D721Med (cell line): ENCODE data around the gene NRN1L.

Experiments used
- DNase-seq: peaks from one replicate; pipeline ENCODE4 v3.0.0; 2011; ENCODE audit warnings: low spot score; ENCODE audit not compliant: insufficient read length
- FAIRE-seq: peaks from 2 replicates; lab custom pipeline; 2011; peaks lifted over from hg19 to GRCh38; lab: Jason Lieb, UNC
- TF ChIP-seq, protein P1 (sequence below): IDR thresholded peaks from 2 replicates; pipeline ENCODE4 v1.5.1; 2012; ENCODE audit warnings: mild to moderate bottlenecking, control low read depth; ENCODE audit not compliant: insufficient read depth; ENCODE audit errors: missing control alignments

The NRN1L gene

DNA sequence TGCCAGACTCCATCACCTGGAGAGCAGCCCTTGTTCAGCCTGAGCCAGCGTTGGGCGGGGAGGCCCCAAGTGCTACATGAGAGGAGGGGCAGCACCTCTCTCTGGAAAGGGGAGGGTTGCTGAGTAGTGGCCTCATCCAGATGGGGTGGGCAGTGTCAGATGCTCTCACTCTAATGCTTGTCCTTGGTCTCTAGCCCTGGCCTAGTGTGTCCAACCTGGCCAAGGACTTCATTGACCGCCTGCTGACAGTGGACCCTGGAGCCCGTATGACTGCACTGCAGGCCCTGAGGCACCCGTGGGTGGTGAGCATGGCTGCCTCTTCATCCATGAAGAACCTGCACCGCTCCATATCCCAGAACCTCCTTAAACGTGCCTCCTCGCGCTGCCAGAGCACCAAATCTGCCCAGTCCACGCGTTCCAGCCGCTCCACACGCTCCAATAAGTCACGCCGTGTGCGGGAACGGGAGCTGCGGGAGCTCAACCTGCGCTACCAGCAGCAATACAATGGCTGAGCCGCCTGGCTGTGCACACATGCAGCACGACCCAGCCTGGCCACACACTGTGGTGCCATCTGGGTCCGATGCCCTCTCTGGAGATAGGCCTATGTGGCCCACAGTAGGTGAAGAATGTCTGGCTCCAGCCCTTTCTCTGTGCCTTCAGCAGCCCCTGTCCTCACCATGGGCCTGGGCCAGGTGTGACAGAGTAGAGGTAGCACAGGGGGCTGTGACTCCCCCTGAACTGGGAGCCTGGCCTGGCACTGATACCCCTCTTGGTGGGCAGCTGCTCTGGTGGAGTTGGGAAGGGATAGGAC lies 42.7 kb downstream of the NRN1L start:
- FAIRE-seq (no peak), DNase-seq (no peak)
- TF ChIP-seq, protein P1, sequence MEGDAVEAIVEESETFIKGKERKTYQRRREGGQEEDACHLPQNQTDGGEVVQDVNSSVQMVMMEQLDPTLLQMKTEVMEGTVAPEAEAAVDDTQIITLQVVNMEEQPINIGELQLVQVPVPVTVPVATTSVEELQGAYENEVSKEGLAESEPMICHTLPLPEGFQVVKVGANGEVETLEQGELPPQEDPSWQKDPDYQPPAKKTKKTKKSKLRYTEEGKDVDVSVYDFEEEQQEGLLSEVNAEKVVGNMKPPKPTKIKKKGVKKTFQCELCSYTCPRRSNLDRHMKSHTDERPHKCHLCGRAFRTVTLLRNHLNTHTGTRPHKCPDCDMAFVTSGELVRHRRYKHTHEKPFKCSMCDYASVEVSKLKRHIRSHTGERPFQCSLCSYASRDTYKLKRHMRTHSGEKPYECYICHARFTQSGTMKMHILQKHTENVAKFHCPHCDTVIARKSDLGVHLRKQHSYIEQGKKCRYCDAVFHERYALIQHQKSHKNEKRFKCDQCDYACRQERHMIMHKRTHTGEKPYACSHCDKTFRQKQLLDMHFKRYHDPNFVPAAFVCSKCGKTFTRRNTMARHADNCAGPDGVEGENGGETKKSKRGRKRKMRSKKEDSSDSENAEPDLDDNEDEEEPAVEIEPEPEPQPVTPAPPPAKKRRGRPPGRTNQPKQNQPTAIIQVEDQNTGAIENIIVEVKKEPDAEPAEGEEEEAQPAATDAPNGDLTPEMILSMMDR, result no peak

DNA sequence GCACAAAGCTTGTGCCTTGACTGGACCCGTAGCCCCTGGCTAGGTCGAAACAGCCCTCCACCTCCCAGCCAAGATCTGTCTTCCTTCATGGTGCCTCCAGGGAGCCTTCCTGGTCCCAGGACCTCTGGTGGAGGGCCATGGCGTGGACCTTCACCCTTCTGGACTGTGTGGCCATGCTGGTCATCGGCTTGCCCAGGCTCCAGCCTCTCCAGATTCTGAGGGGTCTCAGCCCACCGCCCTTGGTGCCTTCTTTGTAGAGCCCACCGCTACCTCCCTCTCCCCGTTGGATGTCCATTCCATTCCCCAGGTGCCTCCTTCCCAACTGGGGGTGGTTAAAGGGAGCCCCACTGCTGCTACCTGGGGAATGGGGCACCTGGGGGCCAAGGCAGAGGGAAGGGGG lies 43.5 kb downstream of the NRN1L start:
- FAIRE-seq (no peak), DNase-seq (no peak)
- TF ChIP-seq, protein P1, result no peak

DNA sequence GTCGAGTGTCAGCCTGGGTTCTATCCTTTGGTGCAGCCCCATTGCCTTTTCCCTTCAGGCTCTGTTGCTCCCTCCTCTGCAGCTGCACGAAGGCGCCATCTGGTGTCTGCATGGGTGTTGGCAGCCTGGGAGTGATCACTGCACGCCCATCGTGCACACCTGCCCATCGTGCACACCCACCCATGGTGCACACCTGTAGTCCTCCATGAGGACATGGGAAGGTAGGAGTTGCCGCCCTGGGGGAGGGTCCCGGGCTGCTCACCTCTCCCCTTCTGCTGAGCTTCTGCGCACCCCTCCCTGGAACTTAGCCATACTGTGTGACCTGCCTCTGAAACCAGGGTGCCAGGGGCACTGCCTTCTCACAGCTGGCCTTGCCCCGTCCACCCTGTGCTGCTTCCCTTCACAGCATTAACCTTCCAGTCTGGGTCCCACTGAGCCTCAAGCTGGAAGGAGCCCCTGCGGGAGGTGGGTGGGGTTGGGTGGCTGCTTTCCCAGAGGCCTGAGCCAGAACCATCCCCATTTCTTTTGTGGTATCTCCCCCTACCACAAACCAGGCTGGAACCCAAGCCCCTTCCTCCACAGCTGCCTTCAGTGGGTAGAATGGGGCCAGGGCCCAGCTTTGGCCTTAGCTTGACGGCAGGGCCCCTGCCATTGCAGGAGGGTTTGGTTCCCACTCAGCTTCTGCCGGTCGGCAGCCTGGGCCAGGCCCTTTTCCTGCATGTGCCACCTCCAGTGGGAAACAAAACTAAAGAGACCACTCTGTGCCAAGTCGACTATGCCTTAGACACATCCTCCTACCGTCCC lies 44.1 kb downstream of the NRN1L start:
- peak; percentile 75 for DNase-seq
- TF ChIP-seq, protein P1, result peak; percentile 92
- FAIRE-seq, result no peak

DNA sequence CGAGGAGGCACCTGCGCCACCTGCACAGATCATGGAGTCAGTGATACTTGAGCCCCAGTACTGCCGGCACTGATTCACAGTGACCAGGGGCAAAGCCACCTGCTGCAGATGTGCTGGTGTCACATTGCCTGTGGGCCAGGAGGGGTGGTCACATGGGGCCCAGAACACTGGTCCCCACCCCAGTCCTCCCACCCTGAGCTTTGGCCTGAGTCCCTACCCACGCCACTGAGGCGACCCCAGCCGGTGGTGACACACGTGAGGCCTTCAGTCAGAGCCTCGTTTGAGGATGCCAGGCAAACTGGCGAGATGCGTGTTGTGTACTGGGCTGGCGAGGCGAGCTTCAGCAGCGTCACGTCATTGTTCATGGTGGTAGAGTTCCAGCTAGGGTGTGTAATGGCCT lies 45.5 kb downstream of the NRN1L start:
- DNase-seq (no peak), FAIRE-seq (no peak)
- TF ChIP-seq, protein P1, result no peak

DNA sequence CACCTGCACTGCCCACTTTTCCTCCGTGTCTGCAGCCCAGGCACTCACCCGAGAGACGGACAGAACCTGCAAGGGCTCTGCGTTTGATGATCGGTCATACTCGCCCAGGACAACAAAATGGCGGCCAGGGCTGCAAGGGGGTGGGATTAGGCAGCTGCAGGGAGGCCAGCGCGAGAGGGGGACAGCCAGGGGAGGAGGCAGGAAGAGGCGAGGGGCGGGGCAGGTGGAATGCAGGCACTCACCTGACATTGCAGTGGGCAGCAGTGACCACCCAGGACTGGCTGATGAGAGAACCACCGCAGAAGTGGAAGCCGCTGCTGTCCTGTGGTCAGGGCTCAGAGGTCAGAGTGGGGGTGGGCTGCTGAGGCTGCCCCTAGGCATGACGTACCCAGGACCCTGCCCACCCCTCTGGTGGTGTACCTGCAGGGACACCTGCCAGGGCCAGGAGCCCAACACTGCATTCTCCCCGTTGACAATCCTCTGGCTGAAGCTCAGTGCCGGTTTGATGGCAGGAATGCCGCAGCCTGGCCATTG lies 46.1 kb downstream of the NRN1L start:
- no peak for FAIRE-seq
- no peak for DNase-seq
- TF ChIP-seq, protein P1, result no peak

DNA sequence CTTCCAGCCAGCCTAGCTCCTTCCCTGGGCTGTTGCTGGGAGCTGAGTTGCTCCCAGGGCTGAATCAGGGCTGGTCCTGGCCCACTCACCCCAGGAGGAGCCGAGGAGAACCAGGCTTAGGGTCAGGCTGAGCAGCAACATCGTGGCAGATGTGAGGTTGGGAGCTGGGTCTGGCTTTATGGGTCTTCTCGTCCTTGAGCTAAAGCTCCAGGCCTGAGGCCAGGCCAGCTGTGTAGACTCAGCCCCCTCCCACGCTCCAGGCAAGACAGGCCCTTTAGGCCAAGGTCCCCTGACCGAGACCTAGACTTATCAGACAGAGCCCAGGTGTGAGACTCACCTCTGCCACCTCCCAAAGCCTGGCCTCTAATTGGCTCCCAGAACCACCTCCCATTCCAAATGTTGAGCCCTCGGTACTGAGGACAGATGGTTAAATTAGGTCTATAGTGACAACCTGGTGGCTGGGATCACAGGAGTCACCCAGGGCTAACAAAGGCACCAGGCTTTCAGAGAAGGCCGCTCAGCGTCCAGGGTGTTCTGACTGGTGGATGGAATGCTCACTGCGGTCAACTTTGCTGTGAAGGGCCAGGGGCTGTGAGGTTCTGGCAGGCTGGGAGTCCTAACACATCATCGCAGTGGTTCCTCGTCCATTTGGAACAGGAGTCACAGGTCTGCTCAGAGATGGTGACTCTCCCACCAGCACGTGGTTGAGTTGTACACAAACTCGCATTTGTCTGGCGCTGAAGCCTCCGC lies 47.2 kb downstream of the NRN1L start, which contains the start of gene CTRL:
TSS of gene CTRL (minus strand) at position 151 of the 750 bp plus-strand sequence. CDS start at position 141, 10 bp downstream.
- no peak for DNase-seq
- TF ChIP-seq, protein P1, result no peak
- FAIRE-seq, result no peak
